ENCODE measurements around the gene TEAD2. TPM values are rescaled to one million over a fixed set of nuclear protein-coding genes. Genes with fewer than 3 reads are reported as not detected.

Gene TEAD2
- total and polyA plus RNA-seq, 10 of the 15 experiments (the other 5 are each of a cell fraction or from before 2014, with no cell fraction given), result 0.04 to 0.26 (median 0.11) TPM; not detected in 3

DNA sequence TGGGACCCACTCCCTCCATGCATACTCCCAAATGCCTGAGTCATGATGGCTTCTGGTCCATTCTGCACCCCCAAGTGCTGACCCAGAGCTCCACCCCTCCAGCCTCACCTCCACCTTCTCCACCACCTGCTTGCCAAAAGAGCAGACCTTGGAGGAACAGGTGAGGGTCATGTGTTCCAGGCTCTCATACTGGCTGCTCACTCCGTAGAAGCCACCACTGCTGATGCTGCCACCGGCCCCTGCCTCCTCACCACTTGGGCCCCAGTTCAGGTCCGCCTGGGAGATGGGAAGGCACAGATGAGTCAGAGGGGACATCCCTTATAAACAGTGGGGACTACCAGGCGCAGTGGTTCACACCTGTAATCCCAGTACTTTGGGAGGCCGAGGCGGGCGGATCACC, 19.1 kb downstream of the TEAD2 start:
- Histone ChIP-seq H3K4me2 (ENCODE audit: control insufficient read depth, insufficient read depth) (no peak overlapping the region), H3K4me1 (ENCODE audit: control insufficient read depth, insufficient read depth, low read length) (peaks cover 22% of the 10 kb centered on the region), H3K36me3 (ENCODE audit: control insufficient read depth in 2 of 2, insufficient read depth in 2 of 2, low read length in 1 of 2) (peaks cover 0 to 3% of the 10 kb centered on the region in 2 experiments; a peak in 1 of 4 replicates), H3K9ac (ENCODE audit: control insufficient read depth, insufficient read depth, low read length) (no peak overlapping the region), H4K20me1 (ENCODE audit: control insufficient read depth, insufficient read depth) (no peaks in the 10 kb centered on the region), H3K9me3 (replicated peaks; ENCODE audit: control insufficient read depth, insufficient read depth, low read length) (no peaks in the 10 kb centered on the region), H3K27me3 (replicated peaks in 1 of 2; ENCODE audit: control insufficient read depth in 2 of 2, insufficient read depth in 2 of 2, low read length in 1 of 2) (no peaks in the 10 kb centered on the region), H3K27ac (ENCODE audit: control insufficient read depth, insufficient read depth) (no peak overlapping the region), H3K79me2 (ENCODE audit: control insufficient read depth, insufficient read depth, low read length) (peaks cover 5% of the 10 kb centered on the region), H2AFZ (ENCODE audit: control insufficient read depth, low read depth, low read length) (no peak overlapping the region), H3K4me3 (no peak overlapping the region)
- 21% methylated on average over 7 of the region's 7 CpGs for WGBS (ENCODE audit: insufficient coverage, insufficient replicate concordance, low lambda C conversion rate, missing lambda C conversion rate)
- POLR2A ChIA-PET, result interaction anchor here (0.6 kb wide), 2 partner anchors 10 to 102 kb away, joined by 3 read pairs; no protein-coding TSS in a partner anchor
- intact Hi-C loops (cut with micrococcal nuclease; ENCODE audit: unreplicated experiment) (no loop called here), in situ Hi-C loops (cut with MboI) (no loop called here)
- FAIRE-seq, result no peak
- no peak for DNase-seq (ENCODE audit: low read depth, low spot score)
- RAD21 ChIA-PET (ENCODE audit: unreplicated experiment), result interaction anchor here (1.6 kb wide), 1 partner anchor 9 kb away, joined by 4 read pairs; no protein-coding TSS in a partner anchor
- SMC1A ChIA-PET (ENCODE audit: uncharacterized antibody, unreplicated experiment), result no interaction called here
- no TSS peak for BruUV-seq (replicated peaks)
- CTCF ChIA-PET, result interaction anchor here (0.6 kb wide), 2 partner anchors 14 to 24 kb away, joined by 3 to 4 read pairs; no protein-coding TSS in a partner anchor
- ATAC-seq, result no peak
- TF ChIP-seq, protein P1, sequence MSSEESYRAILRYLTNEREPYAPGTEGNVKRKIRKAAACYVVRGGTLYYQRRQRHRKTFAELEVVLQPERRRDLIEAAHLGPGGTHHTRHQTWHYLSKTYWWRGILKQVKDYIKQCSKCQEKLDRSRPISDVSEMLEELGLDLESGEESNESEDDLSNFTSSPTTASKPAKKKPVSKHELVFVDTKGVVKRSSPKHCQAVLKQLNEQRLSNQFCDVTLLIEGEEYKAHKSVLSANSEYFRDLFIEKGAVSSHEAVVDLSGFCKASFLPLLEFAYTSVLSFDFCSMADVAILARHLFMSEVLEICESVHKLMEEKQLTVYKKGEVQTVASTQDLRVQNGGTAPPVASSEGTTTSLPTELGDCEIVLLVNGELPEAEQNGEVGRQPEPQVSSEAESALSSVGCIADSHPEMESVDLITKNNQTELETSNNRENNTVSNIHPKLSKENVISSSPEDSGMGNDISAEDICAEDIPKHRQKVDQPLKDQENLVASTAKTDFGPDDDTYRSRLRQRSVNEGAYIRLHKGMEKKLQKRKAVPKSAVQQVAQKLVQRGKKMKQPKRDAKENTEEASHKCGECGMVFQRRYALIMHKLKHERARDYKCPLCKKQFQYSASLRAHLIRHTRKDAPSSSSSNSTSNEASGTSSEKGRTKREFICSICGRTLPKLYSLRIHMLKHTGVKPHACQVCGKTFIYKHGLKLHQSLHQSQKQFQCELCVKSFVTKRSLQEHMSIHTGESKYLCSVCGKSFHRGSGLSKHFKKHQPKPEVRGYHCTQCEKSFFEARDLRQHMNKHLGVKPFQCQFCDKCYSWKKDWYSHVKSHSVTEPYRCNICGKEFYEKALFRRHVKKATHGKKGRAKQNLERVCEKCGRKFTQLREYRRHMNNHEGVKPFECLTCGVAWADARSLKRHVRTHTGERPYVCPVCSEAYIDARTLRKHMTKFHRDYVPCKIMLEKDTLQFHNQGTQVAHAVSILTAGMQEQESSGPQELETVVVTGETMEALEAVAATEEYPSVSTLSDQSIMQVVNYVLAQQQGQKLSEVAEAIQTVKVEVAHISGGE (CRISPR knock-in tag; IDR thresholded peaks at IDR 0.05), result no peak
- peak; percentile 49 for TF ChIP-seq MEF2B (IDR thresholded peaks at IDR 0.05; ENCODE audit: partially characterized antibody, poor library complexity, severe bottlenecking)
- no peak for TF ChIP-seq ESRRA (IDR thresholded peaks at IDR 0.05; ENCODE audit: low read length)
- no peak for TF ChIP-seq ZNF622 (IDR thresholded peaks at IDR 0.05)
- TF ChIP-seq TCF12 (IDR thresholded peaks at IDR 0.05; ENCODE audit: low read depth, low read length), result 0 out of 2 replicates have a peak, but pooled peaks have one; percentile 11
- TF ChIP-seq, protein P2, sequence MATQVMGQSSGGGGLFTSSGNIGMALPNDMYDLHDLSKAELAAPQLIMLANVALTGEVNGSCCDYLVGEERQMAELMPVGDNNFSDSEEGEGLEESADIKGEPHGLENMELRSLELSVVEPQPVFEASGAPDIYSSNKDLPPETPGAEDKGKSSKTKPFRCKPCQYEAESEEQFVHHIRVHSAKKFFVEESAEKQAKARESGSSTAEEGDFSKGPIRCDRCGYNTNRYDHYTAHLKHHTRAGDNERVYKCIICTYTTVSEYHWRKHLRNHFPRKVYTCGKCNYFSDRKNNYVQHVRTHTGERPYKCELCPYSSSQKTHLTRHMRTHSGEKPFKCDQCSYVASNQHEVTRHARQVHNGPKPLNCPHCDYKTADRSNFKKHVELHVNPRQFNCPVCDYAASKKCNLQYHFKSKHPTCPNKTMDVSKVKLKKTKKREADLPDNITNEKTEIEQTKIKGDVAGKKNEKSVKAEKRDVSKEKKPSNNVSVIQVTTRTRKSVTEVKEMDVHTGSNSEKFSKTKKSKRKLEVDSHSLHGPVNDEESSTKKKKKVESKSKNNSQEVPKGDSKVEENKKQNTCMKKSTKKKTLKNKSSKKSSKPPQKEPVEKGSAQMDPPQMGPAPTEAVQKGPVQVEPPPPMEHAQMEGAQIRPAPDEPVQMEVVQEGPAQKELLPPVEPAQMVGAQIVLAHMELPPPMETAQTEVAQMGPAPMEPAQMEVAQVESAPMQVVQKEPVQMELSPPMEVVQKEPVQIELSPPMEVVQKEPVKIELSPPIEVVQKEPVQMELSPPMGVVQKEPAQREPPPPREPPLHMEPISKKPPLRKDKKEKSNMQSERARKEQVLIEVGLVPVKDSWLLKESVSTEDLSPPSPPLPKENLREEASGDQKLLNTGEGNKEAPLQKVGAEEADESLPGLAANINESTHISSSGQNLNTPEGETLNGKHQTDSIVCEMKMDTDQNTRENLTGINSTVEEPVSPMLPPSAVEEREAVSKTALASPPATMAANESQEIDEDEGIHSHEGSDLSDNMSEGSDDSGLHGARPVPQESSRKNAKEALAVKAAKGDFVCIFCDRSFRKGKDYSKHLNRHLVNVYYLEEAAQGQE (IDR thresholded peaks at IDR 0.05; ENCODE audit: low read depth, low read length), result no peak
- no peak for TF ChIP-seq ETV6 (conservative IDR thresholded peaks at IDR 0.05 in 1 of 2, IDR thresholded peaks at IDR 0.05 in 1 of 2; ENCODE audit: borderline replicate concordance in 1 of 2, low read depth in 1 of 2)
- no peak for TF ChIP-seq YY1 (IDR thresholded peaks at IDR 0.05; ENCODE audit: low read depth, low read length)
- no peak for TF ChIP-seq SIN3A (IDR thresholded peaks at IDR 0.05; ENCODE audit: low read depth, low read length)
- TF ChIP-seq DPF2 (IDR thresholded peaks at IDR 0.05), result peak; percentile 32; the same call in 1 of the 2 replicates
- TF ChIP-seq ZBED1 (IDR thresholded peaks at IDR 0.05; ENCODE audit: borderline replicate concordance), result no peak
- TF ChIP-seq, protein P3, sequence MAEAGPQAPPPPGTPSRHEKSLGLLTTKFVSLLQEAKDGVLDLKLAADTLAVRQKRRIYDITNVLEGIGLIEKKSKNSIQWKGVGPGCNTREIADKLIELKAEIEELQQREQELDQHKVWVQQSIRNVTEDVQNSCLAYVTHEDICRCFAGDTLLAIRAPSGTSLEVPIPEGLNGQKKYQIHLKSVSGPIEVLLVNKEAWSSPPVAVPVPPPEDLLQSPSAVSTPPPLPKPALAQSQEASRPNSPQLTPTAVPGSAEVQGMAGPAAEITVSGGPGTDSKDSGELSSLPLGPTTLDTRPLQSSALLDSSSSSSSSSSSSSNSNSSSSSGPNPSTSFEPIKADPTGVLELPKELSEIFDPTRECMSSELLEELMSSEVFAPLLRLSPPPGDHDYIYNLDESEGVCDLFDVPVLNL (IDR thresholded peaks at IDR 0.05; ENCODE audit: low read depth, low read length), result no peak
- TF ChIP-seq BRCA1 (IDR thresholded peaks at IDR 0.05; ENCODE audit: low read depth, low read length), result no peak
- TF ChIP-seq RUNX3 (IDR thresholded peaks at IDR 0.05; ENCODE audit: low read length), result peak; percentile 34; the same call in 1 of the 2 replicates
- peak; percentile 19; the same call in 1 of the 2 replicates for TF ChIP-seq JUNB (IDR thresholded peaks at IDR 0.05)
- no peak for TF ChIP-seq GABPA (IDR thresholded peaks at IDR 0.05; ENCODE audit: low read depth)
- peak; percentile 33; the same call in 1 of the 2 replicates for TF ChIP-seq IRF4 (IDR thresholded peaks at IDR 0.05; ENCODE audit: low read depth, low read length)
- no peak for TF ChIP-seq KDM1A (IDR thresholded peaks at IDR 0.05; ENCODE audit: borderline replicate concordance)
- TF ChIP-seq BCL11A (IDR thresholded peaks at IDR 0.05; ENCODE audit: low read depth, low read length), result no peak
